ENCODE data around the gene SPN. TPM values are rescaled to one million over a fixed set of nuclear protein-coding genes. Genes with fewer than 3 reads are reported as not detected.

SPN gene
- total and polyA plus RNA-seq, 9 of the 15 experiments (the other 6 are each of a cell fraction or from before 2014, with no cell fraction given), result 24.3 to 225 (median 79.4) TPM

DNA sequence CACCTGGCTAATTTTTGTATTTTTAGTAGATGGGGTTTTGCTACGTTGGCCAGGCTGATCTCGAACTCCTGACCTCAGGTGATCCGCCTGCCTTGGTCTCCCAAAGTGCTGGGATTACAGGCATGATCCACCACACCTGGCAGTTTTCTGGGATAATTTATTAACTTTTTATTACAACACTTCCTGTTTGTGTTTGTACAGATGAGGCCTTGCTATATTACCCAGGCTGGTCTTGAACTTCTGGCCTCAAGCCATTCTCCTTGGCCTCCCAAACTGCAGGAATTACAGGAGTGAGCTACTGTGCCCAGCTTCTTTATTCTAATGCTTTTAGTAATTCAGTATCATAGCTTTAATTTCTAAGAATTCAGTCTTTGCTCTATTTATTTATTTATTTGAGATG, 16.1 kb upstream of the SPN start:
- BruUV-seq (replicated peaks), result no TSS peak
- intact Hi-C loops (cut with micrococcal nuclease), result no loop called here
- H3K4me3 ChIP-seq, result no peak overlapping the region
- ChIA-PET POLR2A (no interaction called here), CTCF (ENCODE audit: low intra/inter-chr PET ratio) (no interaction called here)
- H2AFZ ChIP-seq (ENCODE audit: low read depth, low read length), result no peak overlapping the region
- H3K27ac ChIP-seq (ENCODE audit: extremely low read depth, low read depth, low read length), result no peak overlapping the region
- no peaks in the 10 kb centered on the region for H3K79me2 ChIP-seq (ENCODE audit: control insufficient read depth, insufficient read depth, low read length)
- FAIRE-seq, result no peak
- H4K20me1 ChIP-seq (replicated peaks; ENCODE audit: control insufficient read depth, insufficient read depth, low read length), result no peaks in the 10 kb centered on the region
- ATAC-seq, result no peak
- H3K4me1 ChIP-seq (replicated peaks in 1 of 2; ENCODE audit: control insufficient read depth in 2 of 2, insufficient read depth in 2 of 2, low read length in 2 of 2), result peaks cover 34% of the 10 kb centered on the region in 2 experiments
- H3K36me3 ChIP-seq (ENCODE audit: control insufficient read depth, insufficient read depth, low read length), result no peaks in the 10 kb centered on the region
- no peaks in the 10 kb centered on the region for H3K9me3 ChIP-seq (replicated peaks; ENCODE audit: control insufficient read depth, insufficient read depth, low read depth, low read length)
- no peaks in the 10 kb centered on the region for H3K27me3 ChIP-seq (ENCODE audit: control insufficient read depth in 2 of 2, insufficient read depth in 2 of 2, low read length in 2 of 2)
- H3K9me1 ChIP-seq (ENCODE audit: control insufficient read depth, insufficient read depth, low read length), result no peaks in the 10 kb centered on the region
- in situ Hi-C loops (cut with MboI), result no loop called here
- no peak for DNase-seq (ENCODE audit: extremely low read depth in 1 of 4, low spot score in 3 of 4)
- 92% methylated on average over 3 of the region's 3 CpGs for WGBS (ENCODE audit: insufficient coverage, low coverage, missing lambda C conversion rate)
- no peak for TF ChIP-seq SMARCA4 (IDR thresholded peaks at IDR 0.05)
- TF ChIP-seq RBM17 (IDR thresholded peaks at IDR 0.05; ENCODE audit: borderline replicate concordance, low read depth, low read length), result no peak
- TF ChIP-seq ILF3 (IDR thresholded peaks at IDR 0.05; ENCODE audit: borderline replicate concordance), result no peak
- TF ChIP-seq MYNN (IDR thresholded peaks at IDR 0.05), result no peak
- TF ChIP-seq MYNN (CRISPR knock-in tag; IDR thresholded peaks at IDR 0.05), result no peak
- TF ChIP-seq RBM22 (IDR thresholded peaks at IDR 0.05; ENCODE audit: low read depth, low read length, poor library complexity, severe bottlenecking), result no peak
- TF ChIP-seq, protein P1, sequence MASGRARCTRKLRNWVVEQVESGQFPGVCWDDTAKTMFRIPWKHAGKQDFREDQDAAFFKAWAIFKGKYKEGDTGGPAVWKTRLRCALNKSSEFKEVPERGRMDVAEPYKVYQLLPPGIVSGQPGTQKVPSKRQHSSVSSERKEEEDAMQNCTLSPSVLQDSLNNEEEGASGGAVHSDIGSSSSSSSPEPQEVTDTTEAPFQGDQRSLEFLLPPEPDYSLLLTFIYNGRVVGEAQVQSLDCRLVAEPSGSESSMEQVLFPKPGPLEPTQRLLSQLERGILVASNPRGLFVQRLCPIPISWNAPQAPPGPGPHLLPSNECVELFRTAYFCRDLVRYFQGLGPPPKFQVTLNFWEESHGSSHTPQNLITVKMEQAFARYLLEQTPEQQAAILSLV (tag; IDR thresholded peaks at IDR 0.05), result no peak
- TF ChIP-seq CBX5 (IDR thresholded peaks at IDR 0.05; ENCODE audit: borderline replicate concordance, low read depth), result no peak
- TF ChIP-seq SRSF3 (IDR thresholded peaks at IDR 0.05; ENCODE audit: insufficient read depth, low read length), result no peak
- no peak for TF ChIP-seq TAF7 (tag; IDR thresholded peaks at IDR 0.05)
- TF ChIP-seq KLF16 (IDR thresholded peaks at IDR 0.05), result no peak
- TF ChIP-seq, protein P2, sequence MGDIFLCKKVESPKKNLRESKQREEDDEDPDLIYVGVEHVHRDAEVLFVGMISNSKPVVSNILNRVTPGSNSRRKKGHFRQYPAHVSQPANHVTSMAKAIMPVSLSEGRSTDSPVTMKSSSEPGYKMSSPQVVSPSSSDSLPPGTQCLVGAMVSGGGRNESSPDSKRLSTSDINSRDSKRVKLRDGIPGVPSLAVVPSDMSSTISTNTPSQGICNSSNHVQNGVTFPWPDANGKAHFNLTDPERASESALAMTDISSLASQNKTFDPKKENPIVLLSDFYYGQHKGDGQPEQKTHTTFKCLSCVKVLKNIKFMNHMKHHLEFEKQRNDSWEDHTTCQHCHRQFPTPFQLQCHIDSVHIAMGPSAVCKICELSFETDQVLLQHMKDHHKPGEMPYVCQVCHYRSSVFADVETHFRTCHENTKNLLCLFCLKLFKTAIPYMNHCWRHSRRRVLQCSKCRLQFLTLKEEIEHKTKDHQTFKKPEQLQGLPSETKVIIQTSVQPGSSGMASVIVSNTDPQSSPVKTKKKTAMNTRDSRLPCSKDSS (IDR thresholded peaks at IDR 0.05; ENCODE audit: low read depth, partially characterized antibody), result no peak
- no peak for TF ChIP-seq ZNF253 (CRISPR knock-in tag; conservative IDR thresholded peaks at IDR 0.05)
- TF ChIP-seq KDM5B (IDR thresholded peaks at IDR 0.05; ENCODE audit: insufficient replicate concordance, low read depth, low read length), result no peak
- TF ChIP-seq, protein P3, sequence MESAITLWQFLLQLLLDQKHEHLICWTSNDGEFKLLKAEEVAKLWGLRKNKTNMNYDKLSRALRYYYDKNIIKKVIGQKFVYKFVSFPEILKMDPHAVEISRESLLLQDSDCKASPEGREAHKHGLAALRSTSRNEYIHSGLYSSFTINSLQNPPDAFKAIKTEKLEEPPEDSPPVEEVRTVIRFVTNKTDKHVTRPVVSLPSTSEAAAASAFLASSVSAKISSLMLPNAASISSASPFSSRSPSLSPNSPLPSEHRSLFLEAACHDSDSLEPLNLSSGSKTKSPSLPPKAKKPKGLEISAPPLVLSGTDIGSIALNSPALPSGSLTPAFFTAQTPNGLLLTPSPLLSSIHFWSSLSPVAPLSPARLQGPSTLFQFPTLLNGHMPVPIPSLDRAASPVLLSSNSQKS (CRISPR knock-in tag; IDR thresholded peaks at IDR 0.05), result no peak
- TF ChIP-seq ZNF3 (CRISPR knock-in tag; IDR thresholded peaks at IDR 0.05), result no peak
- TF ChIP-seq MIER1 (IDR thresholded peaks at IDR 0.05; ENCODE audit: low read depth), result no peak
- TF ChIP-seq, protein P4, sequence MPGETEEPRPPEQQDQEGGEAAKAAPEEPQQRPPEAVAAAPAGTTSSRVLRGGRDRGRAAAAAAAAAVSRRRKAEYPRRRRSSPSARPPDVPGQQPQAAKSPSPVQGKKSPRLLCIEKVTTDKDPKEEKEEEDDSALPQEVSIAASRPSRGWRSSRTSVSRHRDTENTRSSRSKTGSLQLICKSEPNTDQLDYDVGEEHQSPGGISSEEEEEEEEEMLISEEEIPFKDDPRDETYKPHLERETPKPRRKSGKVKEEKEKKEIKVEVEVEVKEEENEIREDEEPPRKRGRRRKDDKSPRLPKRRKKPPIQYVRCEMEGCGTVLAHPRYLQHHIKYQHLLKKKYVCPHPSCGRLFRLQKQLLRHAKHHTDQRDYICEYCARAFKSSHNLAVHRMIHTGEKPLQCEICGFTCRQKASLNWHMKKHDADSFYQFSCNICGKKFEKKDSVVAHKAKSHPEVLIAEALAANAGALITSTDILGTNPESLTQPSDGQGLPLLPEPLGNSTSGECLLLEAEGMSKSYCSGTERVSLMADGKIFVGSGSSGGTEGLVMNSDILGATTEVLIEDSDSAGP (CRISPR knock-in tag; IDR thresholded peaks at IDR 0.05), result no peak
- TF ChIP-seq ZNF354B (CRISPR knock-in tag; IDR thresholded peaks at IDR 0.05), result no peak
- TF ChIP-seq MTA3 (IDR thresholded peaks at IDR 0.05; ENCODE audit: borderline replicate concordance), result no peak
- no peak overlapping the region for H3K4me2 ChIP-seq (ENCODE audit: insufficient read depth, low read length)
- no peak overlapping the region for H3K9ac ChIP-seq (ENCODE audit: insufficient read depth in 1 of 2, low read depth in 2 of 2, low read length in 2 of 2)
